Caco-2 (cell line): Measurements from ENCODE around the gene DAW1. TPM values are rescaled to one million over a fixed set of nuclear protein-coding genes. Genes with fewer than 3 reads are reported as not detected.

Experiments used
- BruUV-seq: library from RNA; stranded (reverse); fragments of 400-500 nt; replicated peaks from 2 replicates; lab custom pipeline; 2021; lab: Mats Ljungman, UMichigan
- CTCF ChIA-PET: fragments of 300-600 bp; sonication (Branson Sonifier 250); formaldehyde crosslinking; loops from one replicate; lab custom pipeline; 2022; ENCODE audit warnings: antibody characterized with exemption; lab: Charles Lee
- POLR2A ChIA-PET: fragments of 300-600 bp; sonication (Branson Sonifier 250); formaldehyde crosslinking; loops from one replicate; lab custom pipeline; 2022; ENCODE audit warnings: antibody characterized with exemption; lab: Charles Lee
- DNase-seq, 2 experiments: peaks; one replicate each; pipeline versions ENCODE4 v3.0.0 to v3.0.0-alpha.2; 2020 to 2022
- H3K27me3 ChIP-seq: replicated peaks from 2 replicates; pipeline ENCODE4 v1.6.0; 2011; ENCODE audit warnings: low read length; ENCODE audit not compliant: control insufficient read depth, insufficient read depth
- H3K36me3 ChIP-seq: 2 replicates; pipeline ENCODE4 v1.5.1; 2011; ENCODE audit warnings: low read length; ENCODE audit not compliant: control insufficient read depth, insufficient read depth
- H3K4me1 ChIP-seq: fragments of 250-450 bp; sonication (Bioruptor Pico); 2 replicates; pipeline ENCODE4 v1.5.1; 2020; ENCODE audit warnings: mild to moderate bottlenecking
- H3K4me3 ChIP-seq: 2 replicates; pipeline ENCODE4 v1.5.1; 2011; ENCODE audit warnings: low read depth, mild to moderate bottlenecking, control low read depth, low read length
- H3K9me3 ChIP-seq: fragments of 250-450 bp; sonication (Bioruptor Pico); 2 replicates; pipeline ENCODE4 v1.5.1; 2020; ENCODE audit warnings: mild to moderate bottlenecking, moderate library complexity
- H3K27ac Mint-ChIP-seq: one replicate; pipeline ENCODE4 v1.8.0; 2022; ENCODE audit warnings: mixed read lengths; ENCODE audit not compliant: unreplicated experiment
- H3K27me3 Mint-ChIP-seq: one replicate; pipeline ENCODE4 v1.8.0; 2022; ENCODE audit warnings: mixed read lengths; ENCODE audit not compliant: insufficient read depth, unreplicated experiment
- H3K36me3 Mint-ChIP-seq: one replicate; pipeline ENCODE4 v1.8.0; 2022; ENCODE audit warnings: mild to moderate bottlenecking, mixed read lengths; ENCODE audit not compliant: insufficient read depth, unreplicated experiment
- H3K4me1 Mint-ChIP-seq: one replicate; pipeline ENCODE4 v1.8.0; 2022; ENCODE audit warnings: low read depth, mixed read lengths; ENCODE audit not compliant: unreplicated experiment
- H3K4me3 Mint-ChIP-seq: one replicate; pipeline ENCODE4 v1.8.0; 2022; ENCODE audit warnings: mild to moderate bottlenecking, moderate library complexity, mixed read lengths; ENCODE audit not compliant: unreplicated experiment
- H3K9me3 Mint-ChIP-seq: one replicate; pipeline ENCODE4 v1.8.0; 2022; ENCODE audit warnings: mixed read lengths; ENCODE audit not compliant: unreplicated experiment
- CTCF ChIP-seq, 2 experiments: fragments of 200-600 bp in 1 of 2; IDR thresholded peaks; 1 replicate in 1 of 2; 2 replicates in 1 of 2; pipeline versions ENCODE4 v1.5.1 to v1.8.0; 2011 to 2022; ENCODE audit warnings: antibody characterized with exemption in 1 of 2, control low read depth in 1 of 2, inconsistent platforms in 1 of 2, low read depth in 1 of 2, low read length in 1 of 2, mild to moderate bottlenecking in 1 of 2, moderate library complexity in 1 of 2; ENCODE audit not compliant: insufficient read depth in 1 of 2, severe bottlenecking in 1 of 2, unreplicated experiment in 1 of 2
- intact Hi-C: fragments of 100-400 bp; cut with micrococcal nuclease; formaldehyde crosslinking; loops from one replicate; pipeline ENCODE4 v1.10.0; 2022; ENCODE audit not compliant: unreplicated experiment
- total RNA-seq: library from RNA; stranded (reverse); gene quantifications from 2 replicates; pipeline ENCODE4 v1.2.3, GENCODE V29; 2022

The DAW1 gene
- total RNA-seq, 1 experiment from 2014 or later, result 6.6 TPM

DNA sequence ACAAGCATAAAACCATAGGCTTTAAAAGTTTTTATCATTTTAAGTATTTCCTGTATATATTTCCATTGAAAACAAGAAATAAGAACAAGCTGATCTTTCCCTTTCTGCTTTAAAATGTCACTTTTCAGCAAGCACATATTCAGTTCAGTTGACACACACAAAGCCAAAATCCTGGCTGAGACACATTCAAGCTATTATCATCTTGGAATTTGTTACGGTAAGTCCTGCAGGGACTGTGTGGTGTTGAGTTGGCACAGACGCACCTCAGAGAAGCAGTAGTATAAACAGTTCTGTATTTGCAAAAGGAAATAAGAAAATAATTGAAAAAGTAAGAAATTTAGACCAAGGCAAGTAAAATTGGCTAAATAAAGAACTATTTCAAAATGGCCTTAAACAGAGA, 10.4 kb upstream of the DAW1 start:
- H3K27me3 Mint-ChIP-seq, result no peaks in the 10 kb centered on the region
- peaks cover 19% of the 10 kb centered on the region for H3K4me1 Mint-ChIP-seq
- DNase-seq, result no peak
- Histone ChIP-seq H3K36me3 (no peaks in the 10 kb centered on the region), H3K4me1 (peaks cover 16% of the 10 kb centered on the region), H3K9me3 (no peaks in the 10 kb centered on the region), H3K4me3 (no peak overlapping the region), H3K27me3 (no peaks in the 10 kb centered on the region)
- no peak for TF ChIP-seq CTCF (IDR thresholded peaks at IDR 0.05; ENCODE audit: insufficient read depth in 1 of 2, low read depth in 1 of 2, low read length in 1 of 2, severe bottlenecking in 1 of 2, unreplicated experiment in 1 of 2)
- intact Hi-C loops, result loop anchor here (5.0 kb wide), 1 partner anchor 49 kb away; the partner anchor contains the start of gene CCL20
- no TSS peak for BruUV-seq
- no peak overlapping the region for H3K27ac Mint-ChIP-seq
- no peaks in the 10 kb centered on the region for H3K9me3 Mint-ChIP-seq
- H3K4me3 Mint-ChIP-seq, result no peak overlapping the region
- ChIA-PET POLR2A (no interaction called here), CTCF (interaction anchor here (0.6 kb wide), 2 partner anchors 380 to 648 kb away, joined by 3 read pairs; no protein-coding TSS in a partner anchor)
- no peaks in the 10 kb centered on the region for H3K36me3 Mint-ChIP-seq

DNA sequence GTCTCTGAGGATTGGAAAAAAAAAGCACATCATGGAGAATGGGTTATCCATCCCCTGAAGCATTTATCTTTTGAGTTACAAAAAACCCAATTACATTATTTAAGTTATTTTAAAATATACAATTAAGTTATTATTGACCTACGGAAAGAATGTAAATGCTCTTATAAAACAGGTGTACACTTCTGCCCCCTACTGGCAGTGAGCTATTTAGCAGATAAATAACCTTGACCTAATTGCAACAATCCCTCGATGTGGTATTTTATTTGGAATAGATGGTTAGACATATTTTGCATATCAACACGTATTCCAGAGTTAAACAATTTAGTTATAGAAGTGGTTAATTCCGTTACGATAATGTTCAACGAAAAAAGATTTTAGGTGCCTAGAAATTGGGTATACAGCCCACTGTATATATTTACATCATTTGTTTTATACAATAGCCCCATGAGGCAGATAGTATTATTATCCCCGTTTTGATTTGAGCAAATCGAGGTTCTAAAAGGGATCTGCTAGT, 9.1 kb upstream of the DAW1 start:
- peaks cover 16% of the 10 kb centered on the region for H3K4me1 ChIP-seq
- ChIA-PET CTCF (interaction anchor here (0.6 to 2.1 kb wide), 7 partner anchors 9 to 204 kb away, joined by 3 to 8 read pairs (median 4); partner anchors contain the start of gene DAW1), POLR2A (interaction anchor here (1.0 kb wide), 1 partner anchor 9 kb away, joined by 3 read pairs; no protein-coding TSS in a partner anchor)
- no peaks in the 10 kb centered on the region for H3K9me3 ChIP-seq
- Mint-ChIP-seq H3K9me3 (no peaks in the 10 kb centered on the region), H3K4me1 (peaks cover 19% of the 10 kb centered on the region), H3K4me3 (no peak overlapping the region), H3K27me3 (no peaks in the 10 kb centered on the region), H3K27ac (no peak overlapping the region), H3K36me3 (no peaks in the 10 kb centered on the region)
- no TSS peak for BruUV-seq
- DNase-seq, result peak in 1 of 2 experiments; percentile 23
- H3K27me3 ChIP-seq, result no peaks in the 10 kb centered on the region
- no peak overlapping the region for H3K4me3 ChIP-seq
- TF ChIP-seq CTCF (IDR thresholded peaks at IDR 0.05; ENCODE audit: insufficient read depth in 1 of 2, low read depth in 1 of 2, low read length in 1 of 2, severe bottlenecking in 1 of 2, unreplicated experiment in 1 of 2), result peak; percentile 30 to 47
- intact Hi-C loops, result loop anchor here (1.0 to 5.0 kb wide), 3 partner anchors 50 to 96 kb away; partner anchors contain the start of gene CCL20
- H3K36me3 ChIP-seq, result no peaks in the 10 kb centered on the region

DNA sequence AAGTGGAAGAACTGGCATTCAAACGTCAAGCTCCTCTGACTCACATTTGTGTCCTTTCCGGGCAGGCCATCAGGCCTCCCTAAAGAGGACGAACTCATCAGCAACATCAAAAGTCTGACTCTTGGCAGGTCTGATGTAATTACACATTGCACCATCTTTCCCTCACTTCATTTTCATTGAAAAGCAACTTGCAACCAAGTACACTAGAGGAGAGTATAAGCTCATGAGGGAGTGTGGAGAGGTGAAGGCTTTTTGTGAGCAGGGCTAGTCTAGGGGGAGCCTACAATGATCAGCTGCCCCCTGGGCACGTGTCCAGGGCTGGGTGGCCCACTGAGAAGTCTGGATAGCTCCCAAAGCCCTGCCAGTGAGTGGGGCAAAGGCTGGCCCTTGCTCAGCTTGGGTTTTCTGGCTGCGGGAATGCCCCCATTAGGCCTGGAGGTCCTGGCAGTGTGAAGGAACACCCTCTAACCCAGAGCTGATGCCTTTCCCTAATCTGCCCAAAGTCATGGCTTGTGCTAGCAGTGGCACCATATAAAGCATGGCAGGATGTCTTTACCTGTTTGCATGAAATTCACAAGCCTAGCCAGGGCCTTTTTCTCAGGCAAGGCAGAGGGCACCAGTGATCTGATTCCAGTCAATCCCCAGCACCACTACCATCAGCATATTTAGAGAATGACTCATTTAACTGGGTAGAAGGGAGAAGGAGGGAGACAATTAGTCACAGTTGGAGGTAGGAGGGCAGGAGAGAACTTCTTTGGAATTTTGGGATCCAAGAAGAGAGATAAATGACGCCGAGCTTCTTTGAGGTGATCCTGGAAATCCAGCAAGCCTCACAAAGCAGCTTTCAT, 8.5 kb upstream of the DAW1 start:
- Histone ChIP-seq H3K9me3 (no peaks in the 10 kb centered on the region), H3K4me3 (no peak overlapping the region), H3K27me3 (no peaks in the 10 kb centered on the region), H3K36me3 (no peaks in the 10 kb centered on the region), H3K4me1 (peaks cover 16% of the 10 kb centered on the region)
- Mint-ChIP-seq H3K9me3 (no peaks in the 10 kb centered on the region), H3K4me1 (peaks cover 19% of the 10 kb centered on the region), H3K4me3 (no peak overlapping the region), H3K36me3 (no peaks in the 10 kb centered on the region), H3K27ac (peak overlapping the region; percentile 56), H3K27me3 (no peaks in the 10 kb centered on the region)
- ChIA-PET POLR2A (interaction anchor here (1.0 kb wide), 1 partner anchor 9 kb away, joined by 3 read pairs; no protein-coding TSS in a partner anchor), CTCF (interaction anchor here (0.6 to 2.1 kb wide), 7 partner anchors 9 to 205 kb away, joined by 3 to 8 read pairs (median 4); partner anchors contain the start of gene DAW1)
- BruUV-seq, result no TSS peak
- DNase-seq, result peak in 1 of 2 experiments; percentile 15
- intact Hi-C loops, result loop anchor here (1.0 to 5.0 kb wide), 4 partner anchors 21 to 97 kb away; partner anchors contain the start of gene CCL20
- TF ChIP-seq CTCF (IDR thresholded peaks at IDR 0.05; ENCODE audit: insufficient read depth in 1 of 2, low read depth in 1 of 2, low read length in 1 of 2, severe bottlenecking in 1 of 2, unreplicated experiment in 1 of 2), result no peak
